K562 (cell line): ENCODE data around the gene SLC19A1. TPM values are rescaled to one million over a fixed set of nuclear protein-coding genes. Genes with fewer than 3 reads are reported as not detected.

Source experiments
- BHLHE40 ChIP-seq: IDR thresholded peaks from 2 replicates; pipeline ENCODE4 v1.6.1; 2011; ENCODE audit warnings: low read length, improper control_type of control experiment
- CREBBP ChIP-seq: IDR thresholded peaks from one replicate; pipeline ENCODE4 v1.6.1; 2012; ENCODE audit warnings: low read depth, mild to moderate bottlenecking, control low read depth, inconsistent platforms, low read length
- KLF6 ChIP-seq: fragments of 250-450 bp; sonication (Bioruptor Pico); IDR thresholded peaks from 2 replicates; pipeline ENCODE4 v1.4.0; 2020; ENCODE audit warnings: mild to moderate bottlenecking, moderate library complexity, borderline replicate concordance
- MCM3 ChIP-seq: fragments of 450-650 bp; IDR thresholded peaks from 2 replicates; pipeline ENCODE4 v1.6.1; 2016
- MEIS2 ChIP-seq: fragments of 450-650 bp; IDR thresholded peaks from 2 replicates; pipeline ENCODE4 v1.6.1; 2014; ENCODE audit warnings: mild to moderate bottlenecking; ENCODE audit not compliant: partially characterized antibody
- NEUROD1 ChIP-seq: fragments of 150-350 bp; IDR thresholded peaks from 2 replicates; pipeline ENCODE4 v1.6.1; 2014; ENCODE audit warnings: borderline replicate concordance, low read length, low read depth; ENCODE audit not compliant: partially characterized antibody
- POLR2A ChIP-seq: fragments of 450-650 bp; conservative IDR thresholded peaks from 2 replicates; pipeline ENCODE4 v1.6.1; 2016
- RBM34 ChIP-seq: fragments of 200-400 bp; formaldehyde crosslinking; IDR thresholded peaks from 2 replicates; pipeline ENCODE4 v1.6.1; 2018; ENCODE audit warnings: low read length, borderline replicate concordance; ENCODE audit not compliant: insufficient read depth
- SOX6 ChIP-seq: fragments of 450-650 bp; IDR thresholded peaks from 2 replicates; pipeline ENCODE4 v1.6.1; 2014; ENCODE audit warnings: mild to moderate bottlenecking
- TRIM25 ChIP-seq: fragments of 450-650 bp; IDR thresholded peaks from 2 replicates; pipeline ENCODE4 v1.7.0; 2016; ENCODE audit warnings: borderline replicate concordance
- ZBTB33 ChIP-seq: sonication (generic); formaldehyde crosslinking; IDR thresholded peaks from 2 replicates; pipeline ENCODE4 v1.8.1; 2023; ENCODE audit warnings: mild to moderate bottlenecking, missing genetic modification reagents
- ZBTB49 ChIP-seq: sonication (generic); formaldehyde crosslinking; IDR thresholded peaks from 2 replicates; pipeline ENCODE4 v1.8.0; 2022; ENCODE audit warnings: missing genetic modification reagents, mild to moderate bottlenecking, borderline replicate concordance
- ZNF395 ChIP-seq: fragments of 200-800 bp; sonication (Bioruptor generic); IDR thresholded peaks from 2 replicates; pipeline ENCODE4 v1.6.1; 2017; ENCODE audit warnings: missing genetic modification characterization, missing compliant biosample characterization
- ZNF444 ChIP-seq: fragments of 250-450 bp; sonication (Bioruptor Pico); IDR thresholded peaks from 2 replicates; pipeline ENCODE4 v1.4.0; 2020; ENCODE audit warnings: mild to moderate bottlenecking, moderate library complexity
- ZNF445 ChIP-seq: fragments of 250-450 bp; sonication (Bioruptor Pico); IDR thresholded peaks from 2 replicates; pipeline ENCODE4 v1.4.0; 2020; ENCODE audit warnings: low read depth, mild to moderate bottlenecking, moderate library complexity
- ZNF639 ChIP-seq, 2 experiments: fragments of 200-800 bp in 1 of 2; sonication (Bioruptor generic) in 1 of 2; sonication (generic) in 1 of 2; formaldehyde crosslinking in 1 of 2; IDR thresholded peaks in 1 of 2; conservative IDR thresholded peaks in 1 of 2; 2 replicates each; pipeline versions ENCODE4 v1.5.0 to v1.6.1; 2016 to 2020; ENCODE audit warnings: missing compliant biosample characterization in 1 of 2, missing genetic modification characterization in 1 of 2, missing genetic modification reagents in 1 of 2
- polyA plus RNA-seq, 8 experiments: library from polyadenylated mRNA; depleted of rRNA in 4 of 8; stranded (reverse) in 5 of 8; unstranded in 3 of 8; fragments of >200 nt; fragmentation: Nextera tagmentation in 2 of 8; fragmentation: Illumina TruSeq in 1 of 8; extraction: Ambion mirVana in 2 of 8; extraction: Trizol in 1 of 8; gene quantifications; 2 replicates each; pipeline versions ENCODE4 v1.2.1 to v1.2.3, GENCODE V29; 2011 to 2014; ENCODE audit warnings: inconsistent platforms in 1 of 8, missing spikeins in 1 of 8
- total RNA-seq, 7 experiments: library from RNA; depleted of rRNA in 6 of 7; stranded (reverse); fragments of >200 nt in 6 of 7; fragmentation: Illumina TruSeq in 2 of 7; extraction: Trizol in 2 of 7; gene quantifications; 2 replicates each; pipeline versions ENCODE4 v1.2.1 to v1.2.3, GENCODE V29; 2011 to 2021; ENCODE audit warnings: low replicate concordance in 1 of 7
- TF ChIP-seq, protein P1 (sequence below): IDR thresholded peaks from 2 replicates; pipeline ENCODE4 v1.6.1; 2014; ENCODE audit warnings: antibody characterized with exemption

The SLC19A1 gene
- total and polyA plus RNA-seq, 9 of the 15 experiments (the other 6 are each of a cell fraction or from before 2014, with no cell fraction given) = 0.65 to 88.7 (median 12.0) TPM

GRCh38 chr21:45591619-45592207, 49.5 kb upstream of the SLC19A1 start (continued):
- TF ChIP-seq, protein P1, sequence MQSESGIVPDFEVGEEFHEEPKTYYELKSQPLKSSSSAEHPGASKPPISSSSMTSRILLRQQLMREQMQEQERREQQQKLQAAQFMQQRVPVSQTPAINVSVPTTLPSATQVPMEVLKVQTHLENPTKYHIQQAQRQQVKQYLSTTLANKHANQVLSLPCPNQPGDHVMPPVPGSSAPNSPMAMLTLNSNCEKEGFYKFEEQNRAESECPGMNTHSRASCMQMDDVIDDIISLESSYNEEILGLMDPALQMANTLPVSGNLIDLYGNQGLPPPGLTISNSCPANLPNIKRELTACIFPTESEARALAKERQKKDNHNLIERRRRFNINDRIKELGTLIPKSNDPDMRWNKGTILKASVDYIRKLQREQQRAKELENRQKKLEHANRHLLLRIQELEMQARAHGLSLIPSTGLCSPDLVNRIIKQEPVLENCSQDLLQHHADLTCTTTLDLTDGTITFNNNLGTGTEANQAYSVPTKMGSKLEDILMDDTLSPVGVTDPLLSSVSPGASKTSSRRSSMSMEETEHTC = no peak
- TF ChIP-seq POLR2A (no peak; the same call in 1 of the 2 replicates), KLF6 (no peak), RBM34 (no peak), ZNF639 (CRISPR knock-in tag; conservative IDR thresholded peaks at IDR 0.05 in 1 of 2, IDR thresholded peaks at IDR 0.05 in 1 of 2) (no peak), ZNF444 (CRISPR knock-in tag) (no peak), NEUROD1 (no peak), CREBBP (no peak), TRIM25 (peak; percentile 92), SOX6 (no peak), MCM3 (no peak), ZBTB49 (no peak), BHLHE40 (no peak), ZBTB33 (CRISPR knock-in tag) (no peak), ZNF395 (CRISPR knock-in tag) (no peak), ZNF445 (no peak), MEIS2 (no peak)
